Measurements from ENCODE around the gene XIRP1.

Gene XIRP1

GRCh38 chr3:39139442-39139841 is 53.0 kb downstream of the XIRP1 start:
- DNase-seq = no peak

DNA sequence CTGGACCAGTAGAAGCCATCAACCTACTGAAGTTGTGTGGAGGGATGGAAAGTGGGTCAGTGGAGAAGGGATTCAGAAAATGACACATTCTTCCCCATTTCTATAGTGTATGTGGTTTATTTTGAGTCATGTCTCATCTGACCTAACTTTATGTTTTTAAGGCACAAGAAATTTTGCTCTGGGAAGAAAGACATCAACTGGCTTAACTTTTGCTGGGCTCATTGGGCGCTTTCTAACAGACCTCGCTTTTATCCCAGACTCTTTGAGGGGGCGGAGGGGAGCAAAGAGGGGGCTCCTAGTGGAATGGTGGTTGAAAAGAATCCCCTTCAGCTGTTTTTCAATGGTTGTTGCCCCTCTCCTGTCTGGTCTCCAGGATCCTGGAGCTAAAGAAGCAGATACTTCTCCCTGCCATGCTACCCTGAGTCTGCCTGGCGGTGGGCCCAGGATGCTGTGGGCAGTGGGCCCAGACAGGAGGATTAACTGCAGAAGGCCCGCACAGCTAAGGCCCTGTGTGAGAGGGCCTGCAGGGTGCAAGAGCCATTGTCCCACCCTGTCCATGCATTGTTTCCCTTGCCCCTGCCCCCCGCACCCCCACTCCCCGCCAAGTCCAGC is 53.5 kb downstream of the XIRP1 start:
- no peak for DNase-seq

DNA sequence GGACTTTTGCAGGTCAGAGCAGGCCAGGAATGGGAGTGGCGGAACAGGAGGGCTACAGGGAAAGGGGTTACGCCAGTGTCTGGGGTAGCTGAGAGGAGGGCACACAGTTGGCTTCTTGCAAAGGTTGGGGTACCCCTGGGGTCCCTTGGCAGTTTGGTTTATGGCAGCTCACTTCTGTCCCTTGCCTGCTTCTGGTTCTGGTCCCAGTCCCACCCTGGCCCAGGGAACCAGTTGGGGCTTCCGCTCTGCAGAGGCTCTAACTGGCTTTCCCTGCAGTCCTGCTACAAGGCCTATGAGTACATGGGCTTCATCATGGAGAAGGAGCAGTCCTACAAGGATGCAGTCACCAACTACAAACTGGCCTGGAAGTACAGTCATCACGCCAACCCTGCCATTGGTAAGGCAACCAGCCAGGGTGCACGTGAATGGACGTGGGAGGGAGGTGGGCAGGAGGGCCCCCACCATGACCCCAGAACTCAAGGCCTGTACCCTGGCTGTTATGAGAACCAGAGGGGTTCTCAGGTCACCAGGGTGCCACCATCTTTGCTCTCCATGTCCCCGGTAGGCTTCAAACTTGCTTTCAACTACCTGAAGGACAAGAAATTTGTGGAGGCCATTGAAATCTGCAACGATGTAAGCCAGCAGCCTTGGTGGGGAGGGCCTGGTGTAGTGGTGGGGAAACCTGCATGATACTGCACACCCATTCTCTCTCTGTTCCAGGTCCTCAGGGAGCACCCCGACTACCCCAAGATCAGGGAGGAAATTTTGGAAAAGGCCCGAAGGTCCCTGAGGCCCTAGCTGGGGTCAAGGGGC is 54.2 kb downstream of the XIRP1 start:
- DNase-seq = no peak

- DNase-seq = no peak
Observed at GRCh38 chr3:39137435-39137936, 54.9 kb downstream of the XIRP1 start.

- no peak for DNase-seq
Observed at GRCh38 chr3:39136533-39137434, 55.6 kb downstream of the XIRP1 start.

- DNase-seq = no peak
Observed at GRCh38 chr3:39135170-39135805, 57.1 kb downstream of the XIRP1 start.

DNA sequence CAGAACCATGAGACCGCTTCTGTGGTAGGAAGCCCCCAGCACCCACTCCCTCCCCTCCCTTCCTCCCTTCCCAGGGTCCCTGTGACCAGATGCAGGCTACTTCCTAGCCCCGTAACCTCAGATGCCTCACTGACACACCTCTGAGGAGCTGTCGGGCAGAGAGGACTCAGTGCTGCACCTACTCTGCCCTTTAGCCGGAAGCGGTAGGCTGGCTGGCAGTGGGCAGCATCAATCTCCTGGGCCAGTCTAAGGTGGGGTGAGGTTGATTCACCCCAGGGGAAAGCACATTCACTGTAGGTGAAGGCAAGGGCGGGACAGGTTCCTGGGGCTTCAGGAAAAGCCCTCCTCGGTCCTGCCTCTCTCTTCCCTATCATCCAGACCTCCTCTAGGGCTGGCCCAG is 58.1 kb downstream of the XIRP1 start:
- no peak for DNase-seq

- DNase-seq = no peak
Observed at GRCh38 chr3:39133822-39134221, 58.6 kb downstream of the XIRP1 start.

Data from DMS153 (cell line).